B cell (primary cell): ENCODE measurements around the gene RABGAP1L. TPM values are rescaled to one million over a fixed set of nuclear protein-coding genes. Genes with fewer than 3 reads are reported as not detected.

Source experiments
- ATAC-seq: fragments of 200-7000 bp; cut with Tn5 transposase; one replicate; pipeline ENCODE4 v1.10.0; 2021; ENCODE audit warnings: low read depth, mild to moderate bottlenecking, moderate number of reproducible peaks, moderate library complexity
- CTCF ChIA-PET: fragments of 350-600 bp; sonication (Branson Sonifier 250); formaldehyde crosslinking; loops from one replicate; lab custom pipeline; 2021; ENCODE audit warnings: antibody characterized with exemption, inconsistent platforms; lab: Charles Lee
- POLR2A ChIA-PET: fragments of 350-600 bp; sonication (Branson Sonifier 250); formaldehyde crosslinking; loops from one replicate; lab custom pipeline; 2021; ENCODE audit warnings: antibody characterized with exemption; lab: Charles Lee
- DNase-seq: peaks from one replicate; pipeline ENCODE4 v3.0.0; 2013
- H2AFZ ChIP-seq: 2 replicates; pipeline ENCODE4 v1.6.1; 2012; ENCODE audit warnings: mild to moderate bottlenecking, low read depth, low read length; ENCODE audit not compliant: insufficient read depth, poor library complexity, severe bottlenecking
- H3K27ac ChIP-seq, 2 donors: 1 replicate in 1 of 2; 2 replicates in 1 of 2; pipeline ENCODE4 v1.5.1; 2012 to 2013; ENCODE audit warnings: low read length in 2 of 2, mild to moderate bottlenecking in 2 of 2, moderate library complexity in 1 of 2
- H3K27me3 ChIP-seq, 4 experiments: fragments of 200-600 bp in 1 of 4; sonication (generic) in 1 of 4; replicated peaks in 1 of 4; 1 replicate in 2 of 4; 2 replicates in 2 of 4; pipeline versions ENCODE4 v1.6.1 to v1.7.0; 2013 to 2016; ENCODE audit warnings: low read length in 3 of 4, mild to moderate bottlenecking in 2 of 4, mixed read lengths in 1 of 4, moderate library complexity in 1 of 4; ENCODE audit not compliant: insufficient read depth in 4 of 4, control insufficient read depth in 3 of 4; ENCODE audit errors: control extremely low read depth in 1 of 4
- H3K36me3 ChIP-seq, 2 experiments: replicated peaks in 1 of 2; 1 replicate in 1 of 2; 2 replicates in 1 of 2; pipeline versions ENCODE4 v1.6.1 to v1.7.1; 2013; ENCODE audit warnings: low read length in 1 of 2; ENCODE audit not compliant: insufficient read depth in 2 of 2, control insufficient read depth in 1 of 2; ENCODE audit errors: control extremely low read depth in 1 of 2, extremely low read depth in 1 of 2
- H3K4me1 ChIP-seq, 2 donors: fragments of 200-600 bp in 1 of 2; sonication (generic) in 1 of 2; 1 replicate in 1 of 2; 2 replicates in 1 of 2; pipeline versions ENCODE4 v1.5.1 to v1.6.1; 2013 to 2017; ENCODE audit warnings: low read length in 2 of 2; ENCODE audit not compliant: control insufficient read depth in 2 of 2, insufficient read depth in 2 of 2
- H3K4me2 ChIP-seq: replicated peaks from 2 replicates; pipeline ENCODE3; 2012; ENCODE audit warnings: mild to moderate bottlenecking, low read depth, low read length; ENCODE audit not compliant: poor library complexity, severe bottlenecking
- H3K4me3 ChIP-seq, 5 experiments: fragments of 200-600 bp in 1 of 5; sonication (generic) in 1 of 5; 1 replicate in 3 of 5; 2 replicates in 2 of 5; pipeline versions ENCODE4 v1.5.1 to v1.7.0; 2011 to 2016; ENCODE audit warnings: low read length in 4 of 5, mild to moderate bottlenecking in 4 of 5, low read depth in 2 of 5, control low read depth in 1 of 5, moderate library complexity in 1 of 5; ENCODE audit not compliant: insufficient read depth in 1 of 5; ENCODE audit errors: control extremely low read depth in 1 of 5, extremely low read depth in 1 of 5
- H3K79me2 ChIP-seq: fragments of 200-600 bp; sonication (generic); one replicate; pipeline ENCODE4 v1.6.0; 2016; ENCODE audit warnings: low read length; ENCODE audit not compliant: control insufficient read depth, insufficient read depth
- H3K9ac ChIP-seq: fragments of 200-600 bp; sonication (generic); 2 replicates; pipeline ENCODE4 v1.6.1; 2017; ENCODE audit warnings: mild to moderate bottlenecking, low read length, moderate library complexity
- H3K9me3 ChIP-seq, 3 donors: one replicate each; pipeline versions ENCODE4 v1.6.1 to v1.7.1; 2013; ENCODE audit warnings: low read length in 2 of 3; ENCODE audit not compliant: control insufficient read depth in 2 of 3, insufficient read depth in 1 of 3; ENCODE audit errors: control extremely low read depth in 1 of 3
- H4K20me1 ChIP-seq: 2 replicates; pipeline ENCODE4 v1.6.0; 2012; ENCODE audit warnings: mild to moderate bottlenecking, low read length; ENCODE audit not compliant: insufficient read depth, control insufficient read depth, poor library complexity, severe bottlenecking
- H3K27ac Mint-ChIP-seq: one replicate; pipeline ENCODE4 v1.8.0; 2021; ENCODE audit warnings: mixed read lengths
- H3K27me3 Mint-ChIP-seq: one replicate; pipeline ENCODE4 v1.8.0; 2021; ENCODE audit warnings: mixed read lengths
- H3K4me1 Mint-ChIP-seq: one replicate; pipeline ENCODE4 v1.8.0; 2021; ENCODE audit warnings: mixed read lengths
- H3K4me3 Mint-ChIP-seq: one replicate; pipeline ENCODE4 v1.8.0; 2021; ENCODE audit warnings: mixed read lengths
- H3K9me3 Mint-ChIP-seq: one replicate; pipeline ENCODE4 v1.8.0; 2022; ENCODE audit warnings: mixed read lengths; ENCODE audit not compliant: insufficient read depth
- CTCF ChIP-seq: fragments of 200-600 bp; IDR thresholded peaks from one replicate; pipeline ENCODE4 v1.8.0; 2022; ENCODE audit warnings: antibody characterized with exemption, mild to moderate bottlenecking
- EZH2 ChIP-seq: IDR thresholded peaks from 2 replicates; pipeline ENCODE4 v1.6.1; 2012; ENCODE audit warnings: borderline replicate concordance, low read depth, mild to moderate bottlenecking, moderate library complexity, low read length; ENCODE audit not compliant: insufficient read depth, poor library complexity, severe bottlenecking
- WGBS: methylation state at CpG from one replicate; pipeline ENCODE4 v1.1.5; 2013; ENCODE audit warnings: missing lambda C conversion rate; ENCODE audit not compliant: insufficient coverage; 5-methylcytosine and 5-hydroxymethylcytosine counted together
- intact Hi-C: fragments of 100-400 bp; cut with micrococcal nuclease; formaldehyde crosslinking; loops from one replicate; pipeline ENCODE4 v1.10.0; 2022
- polyA plus RNA-seq: library from polyadenylated mRNA; depleted of rRNA; stranded (reverse); fragments of >200 nt; gene quantifications from 2 replicates; pipeline ENCODE4 v1.2.3, GENCODE V29; 2012
- total RNA-seq, 2 donors: library from RNA; stranded (reverse); fragments of 120-200 nt in 1 of 2; gene quantifications; 1 replicate in 1 of 2; 2 replicates in 1 of 2; pipeline versions ENCODE4 v1.2.3 to v1.2.4, GENCODE V29; 2013 to 2022

Gene RABGAP1L
- total and polyA plus RNA-seq, 2 donors (not counting 1 experiment from before 2014, with no cell fraction given) = 34.9 to 159 TPM

- H4K20me1 ChIP-seq = peaks cover 18% of the 10 kb centered on the region
- peak overlapping the region; percentile 73 to 93 (median 90) for H3K4me3 ChIP-seq
- no peak overlapping the region for H3K27ac Mint-ChIP-seq
- no peaks in the 10 kb centered on the region for H3K27me3 Mint-ChIP-seq
- H2AFZ ChIP-seq = peak overlapping the region; percentile 77
- peaks cover 58% of the 10 kb centered on the region for H3K79me2 ChIP-seq
- POLR2A ChIA-PET = interaction anchor here (1.9 to 3.3 kb wide), 3 partner anchors 14 to 29 kb away, joined by 4 to 57 read pairs (median 4); partner anchors contain the start of gene MRPS14
- intact Hi-C loops = no loop called here
- no peaks in the 10 kb centered on the region for H3K27me3 ChIP-seq
- H3K9ac ChIP-seq = peak overlapping the region; percentile 99
- no peaks in the 10 kb centered on the region for H3K9me3 Mint-ChIP-seq
- H3K4me3 Mint-ChIP-seq = no peak overlapping the region
- DNase-seq = no peak
- H3K27ac ChIP-seq = peak overlapping the region; percentile 82 to 99
- H3K9me3 ChIP-seq = no peaks in the 10 kb centered on the region
- peak overlapping the region; percentile 91 for H3K4me2 ChIP-seq
- H3K36me3 ChIP-seq = peaks cover 1 to 7% of the 10 kb centered on the region in 2 experiments
- TF ChIP-seq CTCF (no peak), EZH2 (no peak)
- CTCF ChIA-PET = interaction anchor here (0.9 to 4.2 kb wide), 4 partner anchors 17 to 201 kb away, joined by 3 to 19 read pairs (median 12); partner anchors contain the start of gene MRPS14
- peaks cover 22 to 23% of the 10 kb centered on the region in 2 donors for H3K4me1 ChIP-seq
- H3K4me1 Mint-ChIP-seq = peaks cover 36% of the 10 kb centered on the region
- ATAC-seq = no peak
- 3% methylated on average over 4 of the region's 5 CpGs for WGBS
These were observed 841.4 kb downstream of the RABGAP1L start for GRCh38 chr1:175000697-175001187.

GRCh38 chr1:175002910-175003517 is 843.7 kb downstream of the RABGAP1L start:
- H3K27ac Mint-ChIP-seq = no peak overlapping the region
- H2AFZ ChIP-seq = no peak overlapping the region
- peaks cover 26% of the 10 kb centered on the region for H3K4me1 Mint-ChIP-seq
- no peak overlapping the region for H3K4me3 ChIP-seq
- ChIA-PET CTCF (interaction anchor here (1.7 kb wide), 1 partner anchor 122 kb away, joined by 4 read pairs; no protein-coding TSS in a partner anchor), POLR2A (interaction anchor here (0.7 to 1.0 kb wide), 2 partner anchors 20 to 36 kb away, joined by 3 to 4 read pairs; partner anchors contain the start of gene MRPS14)
- no peaks in the 10 kb centered on the region for H3K27me3 Mint-ChIP-seq
- no peaks in the 10 kb centered on the region for H3K9me3 ChIP-seq
- no peak overlapping the region for H3K9ac ChIP-seq
- no peak for TF ChIP-seq CTCF
- no peak for TF ChIP-seq EZH2
- peaks cover 21% of the 10 kb centered on the region in 2 donors for H3K4me1 ChIP-seq
- no peaks in the 10 kb centered on the region for H3K9me3 Mint-ChIP-seq
- no peaks in the 10 kb centered on the region for H3K27me3 ChIP-seq
- 96% methylated on average over 15 of the region's 17 CpGs for WGBS
- peaks cover 76% of the 10 kb centered on the region for H3K79me2 ChIP-seq
- no peak overlapping the region for H3K4me2 ChIP-seq
- peaks cover 4 to 29% of the 10 kb centered on the region in 2 experiments for H3K36me3 ChIP-seq
- ATAC-seq (no peak), DNase-seq (no peak)
- intact Hi-C loops = no loop called here
- no peak overlapping the region for H3K4me3 Mint-ChIP-seq
- H4K20me1 ChIP-seq = peaks cover 32% of the 10 kb centered on the region
- H3K27ac ChIP-seq = peak overlapping the region in 1 of 2 donors; percentile 32
